Measurements from ENCODE around the gene PPP2R3B.
"Not testable (repeated sequence)": the region's sequence is repeated elsewhere in the genome, so short reads cannot be mapped to it uniquely, and the experiment has no call there.

DNA sequence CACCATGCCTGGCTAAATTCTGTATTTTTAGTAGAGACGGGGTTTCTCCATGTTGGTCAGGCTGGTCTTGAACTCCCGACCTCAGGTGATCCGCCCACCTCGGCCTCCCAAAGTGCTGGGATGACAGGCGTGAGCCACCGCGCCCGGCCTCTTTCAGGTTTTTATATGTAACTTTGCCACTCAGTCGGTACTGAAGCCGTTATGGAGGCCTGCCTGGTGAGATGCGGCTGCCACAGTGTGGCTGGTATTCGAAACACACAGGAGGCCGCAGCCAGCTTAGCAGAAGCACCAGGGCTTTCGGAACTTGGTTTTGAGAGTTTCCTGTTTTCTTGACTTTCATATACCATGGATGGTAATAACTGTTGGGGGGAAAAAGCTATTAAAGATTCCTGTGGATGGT lies 62.0 kb downstream of the PPP2R3B start:
- TF ChIP-seq, protein P1, sequence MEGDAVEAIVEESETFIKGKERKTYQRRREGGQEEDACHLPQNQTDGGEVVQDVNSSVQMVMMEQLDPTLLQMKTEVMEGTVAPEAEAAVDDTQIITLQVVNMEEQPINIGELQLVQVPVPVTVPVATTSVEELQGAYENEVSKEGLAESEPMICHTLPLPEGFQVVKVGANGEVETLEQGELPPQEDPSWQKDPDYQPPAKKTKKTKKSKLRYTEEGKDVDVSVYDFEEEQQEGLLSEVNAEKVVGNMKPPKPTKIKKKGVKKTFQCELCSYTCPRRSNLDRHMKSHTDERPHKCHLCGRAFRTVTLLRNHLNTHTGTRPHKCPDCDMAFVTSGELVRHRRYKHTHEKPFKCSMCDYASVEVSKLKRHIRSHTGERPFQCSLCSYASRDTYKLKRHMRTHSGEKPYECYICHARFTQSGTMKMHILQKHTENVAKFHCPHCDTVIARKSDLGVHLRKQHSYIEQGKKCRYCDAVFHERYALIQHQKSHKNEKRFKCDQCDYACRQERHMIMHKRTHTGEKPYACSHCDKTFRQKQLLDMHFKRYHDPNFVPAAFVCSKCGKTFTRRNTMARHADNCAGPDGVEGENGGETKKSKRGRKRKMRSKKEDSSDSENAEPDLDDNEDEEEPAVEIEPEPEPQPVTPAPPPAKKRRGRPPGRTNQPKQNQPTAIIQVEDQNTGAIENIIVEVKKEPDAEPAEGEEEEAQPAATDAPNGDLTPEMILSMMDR (conservative IDR thresholded peaks at IDR 0.05; ENCODE audit: low read depth, low read length): not testable (repeated sequence)
- TF ChIP-seq BHLHE40 (IDR thresholded peaks at IDR 0.05; ENCODE audit: low read depth, low read length); POLR2A (IDR thresholded peaks at IDR 0.05; ENCODE audit: low read depth, low read length); CHD1 (IDR thresholded peaks at IDR 0.05; ENCODE audit: low read depth, low read length); RFX5 (IDR thresholded peaks at IDR 0.05; ENCODE audit: low read depth, low read length); MXI1 (IDR thresholded peaks at IDR 0.05; ENCODE audit: borderline replicate concordance, low read depth, low read length); MAFK (IDR thresholded peaks at IDR 0.05; ENCODE audit: low read depth, low read length); FOS (IDR thresholded peaks at IDR 0.05; ENCODE audit: low read depth, low read length); CEBPB (IDR thresholded peaks at IDR 0.05; ENCODE audit: low read depth, low read length); RAD21 (IDR thresholded peaks at IDR 0.05; ENCODE audit: low read length); RCOR1 (IDR thresholded peaks at IDR 0.05; ENCODE audit: insufficient replicate concordance, low read length): not testable (repeated sequence)
- TF ChIP-seq, protein P2, sequence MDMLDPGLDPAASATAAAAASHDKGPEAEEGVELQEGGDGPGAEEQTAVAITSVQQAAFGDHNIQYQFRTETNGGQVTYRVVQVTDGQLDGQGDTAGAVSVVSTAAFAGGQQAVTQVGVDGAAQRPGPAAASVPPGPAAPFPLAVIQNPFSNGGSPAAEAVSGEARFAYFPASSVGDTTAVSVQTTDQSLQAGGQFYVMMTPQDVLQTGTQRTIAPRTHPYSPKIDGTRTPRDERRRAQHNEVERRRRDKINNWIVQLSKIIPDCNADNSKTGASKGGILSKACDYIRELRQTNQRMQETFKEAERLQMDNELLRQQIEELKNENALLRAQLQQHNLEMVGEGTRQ (IDR thresholded peaks at IDR 0.05; ENCODE audit: low read depth, low read length): not testable (repeated sequence)
